Epithelial cell of proximal tubule (primary cell): ENCODE measurements around the gene NPEPL1. TPM values are rescaled to one million over a fixed set of nuclear protein-coding genes. Genes with fewer than 3 reads are reported as not detected.
"Not testable (repeated sequence)": the region's sequence is repeated elsewhere in the genome, so short reads cannot be mapped to it uniquely, and the experiment has no call there.

Experiments used
- DNase-seq: peaks from one replicate; pipeline ENCODE4 v3.0.0-alpha.2; 2011; ENCODE audit warnings: low read depth
- H3K4me3 ChIP-seq: 2 replicates; pipeline ENCODE4 v1.5.1; 2011; ENCODE audit warnings: low read depth, mild to moderate bottlenecking, low read length
- CTCF ChIP-seq: conservative IDR thresholded peaks from 2 replicates; pipeline ENCODE4 v1.5.1; 2012; ENCODE audit warnings: low read depth, mild to moderate bottlenecking, low read length
- total RNA-seq: library from RNA; depleted of rRNA; stranded (reverse); fragments of >200 nt; gene quantifications from 2 replicates; pipeline ENCODE4 v1.2.3, GENCODE V29; 2015

NPEPL1 gene, protein sequence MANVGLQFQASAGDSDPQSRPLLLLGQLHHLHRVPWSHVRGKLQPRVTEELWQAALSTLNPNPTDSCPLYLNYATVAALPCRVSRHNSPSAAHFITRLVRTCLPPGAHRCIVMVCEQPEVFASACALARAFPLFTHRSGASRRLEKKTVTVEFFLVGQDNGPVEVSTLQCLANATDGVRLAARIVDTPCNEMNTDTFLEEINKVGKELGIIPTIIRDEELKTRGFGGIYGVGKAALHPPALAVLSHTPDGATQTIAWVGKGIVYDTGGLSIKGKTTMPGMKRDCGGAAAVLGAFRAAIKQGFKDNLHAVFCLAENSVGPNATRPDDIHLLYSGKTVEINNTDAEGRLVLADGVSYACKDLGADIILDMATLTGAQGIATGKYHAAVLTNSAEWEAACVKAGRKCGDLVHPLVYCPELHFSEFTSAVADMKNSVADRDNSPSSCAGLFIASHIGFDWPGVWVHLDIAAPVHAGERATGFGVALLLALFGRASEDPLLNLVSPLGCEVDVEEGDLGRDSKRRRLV
- 18.8 and 26.5 TPM in 2 replicates for total RNA-seq

DNA sequence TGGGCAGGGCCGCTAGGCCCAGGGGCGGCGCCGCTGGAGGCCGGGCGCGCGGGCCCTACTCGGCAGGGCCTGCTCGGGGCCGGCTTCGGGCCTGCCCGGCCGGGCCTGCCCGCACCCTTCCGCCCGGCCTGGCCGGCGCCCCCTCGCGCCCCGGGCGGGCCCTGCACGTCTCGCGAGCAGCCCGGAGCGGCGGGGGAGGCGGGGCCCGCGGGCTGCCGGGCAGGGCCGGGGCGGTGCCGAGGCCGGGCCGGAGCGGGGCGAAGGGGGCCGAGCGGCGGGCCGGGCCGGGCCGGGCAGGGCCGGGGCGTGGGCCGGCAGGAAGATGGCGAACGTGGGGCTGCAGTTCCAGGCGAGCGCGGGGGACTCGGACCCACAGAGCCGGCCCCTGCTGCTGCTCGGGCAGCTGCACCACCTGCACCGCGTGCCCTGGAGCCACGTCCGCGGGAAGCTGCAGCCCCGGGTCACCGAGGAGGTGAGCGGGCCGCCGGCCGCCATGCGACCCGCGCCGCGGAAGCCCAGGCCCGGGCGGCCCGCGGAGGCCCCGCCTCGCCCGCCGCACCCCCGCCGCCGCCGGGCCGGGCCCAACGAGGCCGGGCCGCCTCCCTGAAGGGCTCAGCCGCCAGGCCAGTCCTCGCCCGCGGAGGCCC, at the start of gene NPEPL1:
NPEPL1 (plus strand) TSS at position 222 of the 647 bp plus-strand sequence; CDS start at position 323, 101 bp downstream.
- no peak for TF ChIP-seq CTCF
- H3K4me3 ChIP-seq, result peak within 1 kb of the TSS; percentile 61
- no peak for DNase-seq

- H3K4me3 ChIP-seq, DNase-seq: not testable (repeated sequence)
These were observed 49.7 kb upstream of the NPEPL1 start for GRCh38 chr20:58642896-58643295.

DNA sequence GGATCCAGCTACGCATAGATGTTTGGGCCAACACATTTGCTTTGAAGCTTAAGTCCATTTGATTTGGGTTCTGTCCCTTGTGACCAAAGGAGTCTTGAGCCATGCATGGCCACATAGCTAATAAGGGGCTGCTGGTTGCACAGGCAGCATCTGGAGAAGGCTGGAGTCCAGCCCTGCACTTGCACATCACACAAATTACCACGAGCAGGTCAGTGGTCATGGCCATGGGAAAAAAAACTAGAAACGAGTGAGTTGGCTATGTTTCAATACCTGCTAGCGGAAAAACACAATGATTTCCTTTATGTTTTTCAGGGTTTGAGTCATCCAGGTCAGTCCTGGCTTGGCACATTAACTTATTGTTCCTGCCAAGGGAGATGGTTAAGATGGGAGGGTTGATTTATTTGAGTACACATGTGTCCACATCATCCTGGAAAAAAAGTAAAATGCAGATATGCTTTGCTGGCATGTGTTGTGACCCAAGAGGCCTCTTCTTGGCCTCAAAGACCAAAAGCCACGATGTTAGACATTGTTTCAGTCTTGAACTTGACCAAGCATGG, 47.1 kb upstream of the NPEPL1 start:
- DNase-seq, result peak; percentile 81
- H3K4me3 ChIP-seq, result no peak overlapping the region
- no peak for TF ChIP-seq CTCF

DNA sequence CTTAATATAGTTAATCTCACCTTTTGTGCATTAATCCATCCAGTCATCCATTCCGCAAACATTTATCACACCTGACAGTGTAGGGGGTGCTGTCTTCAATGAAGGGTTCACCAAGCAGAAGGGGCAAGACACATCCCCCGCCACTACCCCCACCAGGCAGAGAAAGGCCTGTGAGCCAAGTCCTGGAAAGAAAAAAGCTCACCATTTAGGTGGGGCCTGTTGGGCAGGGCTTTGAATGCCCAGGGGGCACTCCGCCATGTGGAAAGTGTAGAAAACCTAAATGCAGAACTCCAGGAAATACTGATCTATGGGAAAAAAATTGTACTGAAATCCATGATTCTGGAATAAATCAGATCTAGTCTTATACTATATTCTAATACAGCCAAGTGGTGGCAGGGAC, 46.3 kb upstream of the NPEPL1 start:
- no peak for TF ChIP-seq CTCF
- no peak overlapping the region for H3K4me3 ChIP-seq
- no peak for DNase-seq

GRCh38 chr20:58646703-58647102, 45.9 kb upstream of the NPEPL1 start:
- no peak overlapping the region for H3K4me3 ChIP-seq
- no peak for DNase-seq
- TF ChIP-seq CTCF, result no peak

- H3K4me3 ChIP-seq, result no peak overlapping the region
- no peak for TF ChIP-seq CTCF
- DNase-seq, result no peak
These were observed 45.3 kb upstream of the NPEPL1 start for GRCh38 chr20:58647162-58647795.
